ENCODE data around the gene FBXO34. TPM values are rescaled to one million over a fixed set of nuclear protein-coding genes. Genes with fewer than 3 reads are reported as not detected.

The FBXO34 gene
- total RNA-seq, 4 donors from 2014 or later = 26.2 to 55.9 (median 40.7) TPM

DNA sequence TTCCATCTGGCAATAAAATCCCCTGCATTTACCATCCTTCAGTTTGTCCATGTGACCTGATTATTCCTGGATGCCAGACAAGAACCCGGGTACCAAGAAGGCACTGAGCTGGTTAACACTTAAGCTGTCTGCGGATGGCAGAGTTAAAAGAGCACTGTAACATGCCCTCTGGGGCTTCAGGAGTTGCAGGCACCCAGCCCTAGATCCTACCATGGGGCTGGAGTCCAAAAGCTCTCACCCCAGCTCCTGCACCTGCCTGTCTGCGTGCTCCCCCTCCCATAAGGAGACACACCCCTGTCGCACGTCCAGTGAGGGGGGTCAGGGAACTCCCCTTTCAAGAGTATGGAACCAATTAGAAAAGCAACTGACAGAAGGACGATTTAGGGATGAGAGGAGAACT lies 14.6 kb upstream of the FBXO34 start:
- no peak for ATAC-seq
- in situ Hi-C loops (cut with MboI; ENCODE audit: low sequenced_read_pairs in 4 of 4) = loop anchor here in 1 of 4 donors (10.0 kb wide), 1 partner anchor 178 kb away; no protein-coding TSS in a partner anchor
- intact Hi-C loops (cut with DNase I; ENCODE audit: low total_unique reads) = no loop called here

DNA sequence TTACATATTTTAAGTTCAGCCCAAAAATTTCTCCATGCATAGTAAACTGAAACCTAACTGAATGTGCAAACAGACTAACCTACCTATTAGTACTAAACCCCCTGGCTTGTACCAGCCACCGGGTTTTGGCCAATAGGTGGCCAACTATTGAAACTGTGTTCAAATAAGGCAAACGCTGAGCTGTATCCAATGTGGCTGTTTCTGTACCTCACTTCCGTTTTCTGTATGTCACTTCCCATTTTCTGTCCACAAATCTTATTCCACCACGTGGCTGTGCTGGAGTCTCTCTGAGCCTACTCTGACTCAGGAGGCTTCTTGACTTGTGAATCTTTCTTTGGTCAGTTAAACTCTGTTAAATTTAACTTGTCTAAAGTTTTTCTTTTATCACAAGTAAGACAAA lies 6.0 kb upstream of the FBXO34 start:
- H3K4me1 ChIP-seq = no peaks in the 10 kb centered on the region
- DNase-seq = no peak
- no peaks in the 10 kb centered on the region for H3K9me3 ChIP-seq
- intact Hi-C loops (cut with DNase I; ENCODE audit: low total_unique reads) = no loop called here
- TF ChIP-seq, protein P1, sequence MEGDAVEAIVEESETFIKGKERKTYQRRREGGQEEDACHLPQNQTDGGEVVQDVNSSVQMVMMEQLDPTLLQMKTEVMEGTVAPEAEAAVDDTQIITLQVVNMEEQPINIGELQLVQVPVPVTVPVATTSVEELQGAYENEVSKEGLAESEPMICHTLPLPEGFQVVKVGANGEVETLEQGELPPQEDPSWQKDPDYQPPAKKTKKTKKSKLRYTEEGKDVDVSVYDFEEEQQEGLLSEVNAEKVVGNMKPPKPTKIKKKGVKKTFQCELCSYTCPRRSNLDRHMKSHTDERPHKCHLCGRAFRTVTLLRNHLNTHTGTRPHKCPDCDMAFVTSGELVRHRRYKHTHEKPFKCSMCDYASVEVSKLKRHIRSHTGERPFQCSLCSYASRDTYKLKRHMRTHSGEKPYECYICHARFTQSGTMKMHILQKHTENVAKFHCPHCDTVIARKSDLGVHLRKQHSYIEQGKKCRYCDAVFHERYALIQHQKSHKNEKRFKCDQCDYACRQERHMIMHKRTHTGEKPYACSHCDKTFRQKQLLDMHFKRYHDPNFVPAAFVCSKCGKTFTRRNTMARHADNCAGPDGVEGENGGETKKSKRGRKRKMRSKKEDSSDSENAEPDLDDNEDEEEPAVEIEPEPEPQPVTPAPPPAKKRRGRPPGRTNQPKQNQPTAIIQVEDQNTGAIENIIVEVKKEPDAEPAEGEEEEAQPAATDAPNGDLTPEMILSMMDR (IDR thresholded peaks at IDR 0.05 in 4 of 5, conservative IDR thresholded peaks at IDR 0.05 in 1 of 5) = no peak
- no peak for TF ChIP-seq POLR2A (IDR thresholded peaks at IDR 0.05)
- H3K36me3 ChIP-seq = no peaks in the 10 kb centered on the region
- ATAC-seq = no peak
- H3K27ac ChIP-seq = no peak overlapping the region
- H3K27me3 ChIP-seq = no peaks in the 10 kb centered on the region
- H3K4me3 ChIP-seq = no peak overlapping the region
- in situ Hi-C loops (cut with MboI; ENCODE audit: low sequenced_read_pairs in 4 of 4) = loop anchor here in 2 of 4 donors (10.0 kb wide), 1 partner anchor 90 kb away; no protein-coding TSS in a partner anchor

More for the DNA sequence above, 14.6 kb upstream of the FBXO34 start:
- H3K27me3 ChIP-seq = no peaks in the 10 kb centered on the region
- no peak for DNase-seq
- H3K9me3 ChIP-seq = no peaks in the 10 kb centered on the region
- no peak overlapping the region for H3K27ac ChIP-seq
- TF ChIP-seq, protein P1 (IDR thresholded peaks at IDR 0.05 in 4 of 5, conservative IDR thresholded peaks at IDR 0.05 in 1 of 5) = no peak
- TF ChIP-seq POLR2A (IDR thresholded peaks at IDR 0.05) = no peak
- H3K4me1 ChIP-seq = no peaks in the 10 kb centered on the region
- no peaks in the 10 kb centered on the region for H3K36me3 ChIP-seq
- H3K4me3 ChIP-seq = no peak overlapping the region

- ATAC-seq (no peak), DNase-seq (no peak)
- intact Hi-C loops (cut with DNase I; ENCODE audit: low total_unique reads) (no loop called here), in situ Hi-C loops (cut with MboI; ENCODE audit: low sequenced_read_pairs in 4 of 4) (loop anchor here in 2 of 4 donors (10.0 kb wide), 1 partner anchor 87 kb away; no protein-coding TSS in a partner anchor)
- no peaks in the 10 kb centered on the region for H3K36me3 ChIP-seq
- H3K27me3 ChIP-seq = no peaks in the 10 kb centered on the region
- no peaks in the 10 kb centered on the region for H3K9me3 ChIP-seq
- peaks cover 5 to 7% of the 10 kb centered on the region in 2 donors for H3K4me1 ChIP-seq
- TF ChIP-seq, protein P1 (IDR thresholded peaks at IDR 0.05 in 4 of 5, conservative IDR thresholded peaks at IDR 0.05 in 1 of 5) = no peak
- no peak for TF ChIP-seq POLR2A (IDR thresholded peaks at IDR 0.05)
- H3K4me3 ChIP-seq = no peak overlapping the region
- no peak overlapping the region for H3K27ac ChIP-seq
These were observed 3.4 kb upstream of the FBXO34 start for GRCh38 chr14:55267820-55268219.

DNA sequence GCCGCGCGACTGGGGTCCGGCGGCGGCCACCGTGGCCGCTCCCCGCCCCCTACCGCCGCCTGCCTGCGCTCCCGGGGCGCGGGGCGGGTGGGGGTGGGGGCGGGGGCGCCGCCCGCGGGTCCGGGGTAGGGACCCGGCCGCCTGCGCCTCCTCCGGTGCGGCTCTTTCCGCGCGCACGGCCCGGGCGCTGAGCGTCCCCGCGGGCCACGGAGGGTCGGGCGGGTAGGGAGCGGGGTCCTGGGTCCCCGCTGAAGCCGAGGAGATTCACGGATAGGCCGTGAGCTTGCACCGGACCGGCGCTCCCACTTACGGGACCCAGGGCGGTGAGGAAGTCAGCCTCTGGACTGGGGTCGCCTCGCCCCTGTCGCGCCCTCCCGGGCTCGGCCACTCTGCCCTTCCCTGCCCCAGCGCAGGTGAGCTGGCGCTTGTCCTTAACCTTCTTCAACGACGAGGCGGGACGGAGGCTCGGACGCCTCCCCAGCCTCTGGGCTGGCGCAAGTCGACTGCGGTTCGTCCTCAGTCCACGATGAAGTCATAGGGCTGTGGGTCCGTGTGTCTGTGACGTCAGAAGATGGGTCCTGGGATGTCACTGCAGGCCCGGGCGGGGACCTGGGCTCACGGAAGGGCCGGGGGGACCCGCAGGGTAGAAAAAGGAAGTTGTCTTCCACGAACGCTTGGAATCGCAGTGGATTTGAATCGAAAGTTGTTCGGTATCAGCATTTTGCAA lies 514 bp downstream of the FBXO34 start:
- intact Hi-C loops (cut with DNase I; ENCODE audit: low total_unique reads) (loop anchor here (1.0 to 10.0 kb wide), 8 partner anchors 59 to 577 kb away; partner anchors contain the start of genes ATG14 and MAPK1IP1L), in situ Hi-C loops (cut with MboI; ENCODE audit: low sequenced_read_pairs in 4 of 4) (loop anchor here in 2 of 4 donors (5.0 to 10.0 kb wide), 2 partner anchors 133 to 141 kb away; partner anchors contain the start of gene ATG14 (in 1 of the 2))
- H3K4me3 ChIP-seq = peak overlapping the region; percentile 85 to 97 (median 94)
- H3K27ac ChIP-seq = peak overlapping the region; percentile 95 to 99 (median 98)
- no peaks in the 10 kb centered on the region for H3K36me3 ChIP-seq
- ATAC-seq = peak; percentile 64 to 67
- no peaks in the 10 kb centered on the region for H3K27me3 ChIP-seq
- TF ChIP-seq, protein P1 (IDR thresholded peaks at IDR 0.05 in 4 of 5, conservative IDR thresholded peaks at IDR 0.05 in 1 of 5) = no peak
- peak; percentile 50 to 64 for TF ChIP-seq POLR2A (IDR thresholded peaks at IDR 0.05)
- no peaks in the 10 kb centered on the region for H3K9me3 ChIP-seq
- DNase-seq = peak; percentile 71 to 83
- H3K4me1 ChIP-seq = peaks cover 35 to 38% of the 10 kb centered on the region in 2 donors
